Karpas-422 (cell line): ENCODE data around the gene TDRD3. TPM values are rescaled to one million over a fixed set of nuclear protein-coding genes. Genes with fewer than 3 reads are reported as not detected.

ENCODE experiments used
- DNase-seq: peaks from one replicate; pipeline ENCODE4 v3.0.0-alpha.2; 2015
- H2AFZ ChIP-seq: fragments of 200-600 bp; sonication (generic); 2 replicates; pipeline ENCODE4 v1.6.1; 2014; ENCODE audit warnings: antibody characterized with exemption, low read length, mixed read lengths
- H3K27ac ChIP-seq: fragments of 200-600 bp; sonication (generic); 2 replicates; pipeline ENCODE4 v1.5.1; 2014; ENCODE audit warnings: mild to moderate bottlenecking, low read length, moderate library complexity
- H3K27me3 ChIP-seq: fragments of 200-600 bp; sonication (generic); 2 replicates; pipeline ENCODE4 v1.6.1; 2014; ENCODE audit warnings: low read length, mixed read lengths
- H3K36me3 ChIP-seq: fragments of 200-600 bp; sonication (generic); 2 replicates; pipeline ENCODE4 v1.6.1; 2014; ENCODE audit warnings: low read length, mixed read lengths; ENCODE audit not compliant: insufficient read depth
- H3K4me1 ChIP-seq: fragments of 200-600 bp; sonication (generic); 2 replicates; pipeline ENCODE4 v1.6.1; 2014; ENCODE audit warnings: mild to moderate bottlenecking, low read length, mixed read lengths
- H3K4me2 ChIP-seq: fragments of 200-600 bp; sonication (generic); 2 replicates; pipeline ENCODE4 v1.6.1; 2014; ENCODE audit warnings: low read length, low read depth, mild to moderate bottlenecking; ENCODE audit not compliant: poor library complexity, severe bottlenecking
- H3K4me3 ChIP-seq: fragments of 200-600 bp; sonication (generic); 2 replicates; pipeline ENCODE4 v1.5.1; 2014; ENCODE audit warnings: mild to moderate bottlenecking, antibody characterized with exemption, low read length, mixed read lengths
- H3K79me2 ChIP-seq: fragments of 200-600 bp; sonication (generic); 2 replicates; pipeline ENCODE4 v1.6.1; 2014; ENCODE audit warnings: mild to moderate bottlenecking, low read length, mixed read lengths
- H3K9ac ChIP-seq: fragments of 200-600 bp; sonication (generic); 2 replicates; pipeline ENCODE4 v1.6.0; 2014; ENCODE audit warnings: low read length
- H3K9me2 ChIP-seq: fragments of 200-600 bp; sonication (generic), shearing (Covaris generic); replicated peaks from 2 replicates; pipeline ENCODE4 v1.6.0; 2014; ENCODE audit warnings: mild to moderate bottlenecking, low read length, moderate library complexity; ENCODE audit not compliant: insufficient read depth
- H3K9me3 ChIP-seq: fragments of 300-700, 200-600 bp; sonication (generic); 2 replicates; pipeline ENCODE4 v1.6.1; 2014; ENCODE audit warnings: low read length, mixed read lengths
- H4K20me1 ChIP-seq: fragments of 200-600 bp; sonication (generic); 2 replicates; pipeline ENCODE4 v1.6.1; 2014; ENCODE audit warnings: mild to moderate bottlenecking, antibody characterized with exemption, low read length, low read depth; ENCODE audit not compliant: insufficient read depth
- total RNA-seq: library from RNA; depleted of rRNA; stranded (reverse); fragments of >200 nt; shearing (Covaris generic); gene quantifications from 2 replicates; pipeline ENCODE4 v1.2.3, GENCODE V29; 2014; ENCODE audit warnings: low replicate concordance

The TDRD3 gene
- total RNA-seq, 1 experiment from 2014 or later, result 7.8 TPM

GRCh38 chr13:60608954-60609353 is 211.9 kb downstream of the TDRD3 start:
- no peak overlapping the region for H2AFZ ChIP-seq

GRCh38 chr13:60611523-60611922 is 214.5 kb downstream of the TDRD3 start:
- Histone ChIP-seq H3K9ac (no peak overlapping the region), H3K27ac (no peak overlapping the region), H3K9me3 (no peaks in the 10 kb centered on the region), H3K27me3 (no peaks in the 10 kb centered on the region), H3K4me3 (no peak overlapping the region), H3K4me1 (no peaks in the 10 kb centered on the region), H3K4me2 (no peak overlapping the region), H4K20me1 (no peaks in the 10 kb centered on the region), H2AFZ (no peak overlapping the region), H3K36me3 (no peaks in the 10 kb centered on the region), H3K79me2 (no peaks in the 10 kb centered on the region), H3K9me2 (no peaks in the 10 kb centered on the region)
- no peak for DNase-seq

More at GRCh38 chr13:60608954-60609353, 211.9 kb downstream of the TDRD3 start:
- DNase-seq, result no peak
- Histone ChIP-seq H3K36me3 (no peaks in the 10 kb centered on the region), H3K4me1 (no peaks in the 10 kb centered on the region), H3K27ac (no peak overlapping the region), H3K9ac (no peak overlapping the region), H3K9me3 (no peaks in the 10 kb centered on the region), H3K27me3 (no peaks in the 10 kb centered on the region), H3K4me2 (no peak overlapping the region), H3K4me3 (no peak overlapping the region), H3K79me2 (no peaks in the 10 kb centered on the region), H3K9me2 (no peaks in the 10 kb centered on the region), H4K20me1 (no peaks in the 10 kb centered on the region)

GRCh38 chr13:60612593-60612992 is 215.6 kb downstream of the TDRD3 start:
- no peaks in the 10 kb centered on the region for H3K9me2 ChIP-seq
- no peaks in the 10 kb centered on the region for H3K4me1 ChIP-seq
- no peaks in the 10 kb centered on the region for H3K36me3 ChIP-seq
- H2AFZ ChIP-seq, result no peak overlapping the region
- no peaks in the 10 kb centered on the region for H3K79me2 ChIP-seq
- no peak overlapping the region for H3K4me3 ChIP-seq
- DNase-seq, result no peak
- no peaks in the 10 kb centered on the region for H4K20me1 ChIP-seq
- H3K27me3 ChIP-seq, result no peaks in the 10 kb centered on the region
- H3K9ac ChIP-seq, result no peak overlapping the region
- H3K27ac ChIP-seq, result no peak overlapping the region
- no peak overlapping the region for H3K4me2 ChIP-seq
- H3K9me3 ChIP-seq, result no peaks in the 10 kb centered on the region

- Histone ChIP-seq H2AFZ (no peak overlapping the region), H3K27ac (no peak overlapping the region), H3K27me3 (no peaks in the 10 kb centered on the region), H3K4me2 (no peak overlapping the region), H4K20me1 (no peaks in the 10 kb centered on the region), H3K9me2 (no peaks in the 10 kb centered on the region), H3K9me3 (no peaks in the 10 kb centered on the region), H3K36me3 (no peaks in the 10 kb centered on the region), H3K79me2 (no peaks in the 10 kb centered on the region), H3K4me3 (no peak overlapping the region), H3K4me1 (no peaks in the 10 kb centered on the region), H3K9ac (no peak overlapping the region)
- DNase-seq, result no peak
These were observed 216.1 kb downstream of the TDRD3 start for GRCh38 chr13:60613080-60613479.

GRCh38 chr13:60617991-60618733 is 221.1 kb downstream of the TDRD3 start:
- H3K79me2 ChIP-seq, result no peaks in the 10 kb centered on the region
- no peak for DNase-seq
- no peaks in the 10 kb centered on the region for H4K20me1 ChIP-seq
- H3K4me1 ChIP-seq, result no peaks in the 10 kb centered on the region
- H3K9me2 ChIP-seq, result no peaks in the 10 kb centered on the region
- no peak overlapping the region for H3K27ac ChIP-seq
- H3K4me2 ChIP-seq, result no peak overlapping the region
- no peak overlapping the region; the same call in 1 of the 2 replicates for H2AFZ ChIP-seq
- no peaks in the 10 kb centered on the region for H3K9me3 ChIP-seq
- H3K27me3 ChIP-seq, result no peaks in the 10 kb centered on the region
- H3K36me3 ChIP-seq, result no peaks in the 10 kb centered on the region
- no peak overlapping the region for H3K9ac ChIP-seq
- no peak overlapping the region for H3K4me3 ChIP-seq

GRCh38 chr13:60619461-60619860 is 222.4 kb downstream of the TDRD3 start:
- Histone ChIP-seq H3K4me1 (no peaks in the 10 kb centered on the region), H3K27ac (no peak overlapping the region), H3K36me3 (no peaks in the 10 kb centered on the region), H3K4me2 (no peak overlapping the region), H2AFZ (peak overlapping the region; percentile 60; the same call in 1 of the 2 replicates), H3K9me3 (no peaks in the 10 kb centered on the region), H3K9me2 (no peaks in the 10 kb centered on the region), H3K79me2 (no peaks in the 10 kb centered on the region), H3K4me3 (no peak overlapping the region), H3K27me3 (no peaks in the 10 kb centered on the region), H4K20me1 (no peaks in the 10 kb centered on the region), H3K9ac (no peak overlapping the region)
- peak; percentile 46 for DNase-seq

- Histone ChIP-seq H3K9ac (no peak overlapping the region), H3K9me3 (no peaks in the 10 kb centered on the region), H3K4me3 (no peak overlapping the region), H3K4me2 (no peak overlapping the region), H4K20me1 (no peaks in the 10 kb centered on the region), H3K27ac (no peak overlapping the region), H2AFZ (no peak overlapping the region), H3K79me2 (no peaks in the 10 kb centered on the region), H3K36me3 (no peaks in the 10 kb centered on the region), H3K27me3 (no peaks in the 10 kb centered on the region), H3K4me1 (no peaks in the 10 kb centered on the region), H3K9me2 (no peaks in the 10 kb centered on the region)
- no peak for DNase-seq
These were observed 223.8 kb downstream of the TDRD3 start for GRCh38 chr13:60620611-60621395.

GRCh38 chr13:60623151-60623550 is 226.1 kb downstream of the TDRD3 start:
- H3K79me2 ChIP-seq, result no peaks in the 10 kb centered on the region
- no peaks in the 10 kb centered on the region for H3K27me3 ChIP-seq
- no peak for DNase-seq
- H3K4me2 ChIP-seq, result no peak overlapping the region
- H4K20me1 ChIP-seq, result no peaks in the 10 kb centered on the region
- no peaks in the 10 kb centered on the region for H3K9me3 ChIP-seq
- H3K9me2 ChIP-seq, result no peaks in the 10 kb centered on the region
- H3K27ac ChIP-seq, result no peak overlapping the region
- H2AFZ ChIP-seq, result no peak overlapping the region
- H3K9ac ChIP-seq, result no peak overlapping the region
- H3K4me3 ChIP-seq, result no peak overlapping the region
- H3K4me1 ChIP-seq, result no peaks in the 10 kb centered on the region
- H3K36me3 ChIP-seq, result no peaks in the 10 kb centered on the region
